GM10266 (cell line): ENCODE data around the gene GNL1.

Source experiments
- DNase-seq: peaks from one replicate; pipeline ENCODE4 v3.0.0; 2012; ENCODE audit errors: extremely low spot score
- TF ChIP-seq, protein P1 (sequence below): IDR thresholded peaks from 2 replicates; pipeline ENCODE4 v1.5.1; 2012; ENCODE audit warnings: mild to moderate bottlenecking, low read depth; ENCODE audit not compliant: control insufficient read depth, insufficient read depth; ENCODE audit errors: missing control alignments

GNL1 gene

DNA sequence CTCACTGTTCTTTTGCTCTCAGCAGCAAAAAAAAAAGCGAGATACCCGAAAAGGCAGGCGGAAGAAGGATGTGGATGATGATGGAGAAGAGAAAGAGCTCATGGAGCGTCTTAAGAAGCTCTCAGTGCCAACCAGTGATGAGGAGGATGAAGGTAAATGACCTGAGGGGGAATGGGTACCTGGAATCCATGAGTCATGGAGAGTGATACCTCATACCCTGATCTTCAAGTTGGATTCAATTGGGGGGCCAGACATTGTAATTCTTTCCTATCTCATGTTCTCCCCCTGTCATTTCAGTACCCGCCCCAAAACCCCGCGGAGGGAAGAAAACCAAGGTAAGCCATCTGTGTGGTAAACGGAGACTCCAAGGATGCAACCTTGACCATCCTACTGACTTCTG lies 21.8 kb upstream of the GNL1 start:
- DNase-seq: no peak
- TF ChIP-seq, protein P1, sequence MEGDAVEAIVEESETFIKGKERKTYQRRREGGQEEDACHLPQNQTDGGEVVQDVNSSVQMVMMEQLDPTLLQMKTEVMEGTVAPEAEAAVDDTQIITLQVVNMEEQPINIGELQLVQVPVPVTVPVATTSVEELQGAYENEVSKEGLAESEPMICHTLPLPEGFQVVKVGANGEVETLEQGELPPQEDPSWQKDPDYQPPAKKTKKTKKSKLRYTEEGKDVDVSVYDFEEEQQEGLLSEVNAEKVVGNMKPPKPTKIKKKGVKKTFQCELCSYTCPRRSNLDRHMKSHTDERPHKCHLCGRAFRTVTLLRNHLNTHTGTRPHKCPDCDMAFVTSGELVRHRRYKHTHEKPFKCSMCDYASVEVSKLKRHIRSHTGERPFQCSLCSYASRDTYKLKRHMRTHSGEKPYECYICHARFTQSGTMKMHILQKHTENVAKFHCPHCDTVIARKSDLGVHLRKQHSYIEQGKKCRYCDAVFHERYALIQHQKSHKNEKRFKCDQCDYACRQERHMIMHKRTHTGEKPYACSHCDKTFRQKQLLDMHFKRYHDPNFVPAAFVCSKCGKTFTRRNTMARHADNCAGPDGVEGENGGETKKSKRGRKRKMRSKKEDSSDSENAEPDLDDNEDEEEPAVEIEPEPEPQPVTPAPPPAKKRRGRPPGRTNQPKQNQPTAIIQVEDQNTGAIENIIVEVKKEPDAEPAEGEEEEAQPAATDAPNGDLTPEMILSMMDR: no peak

DNA sequence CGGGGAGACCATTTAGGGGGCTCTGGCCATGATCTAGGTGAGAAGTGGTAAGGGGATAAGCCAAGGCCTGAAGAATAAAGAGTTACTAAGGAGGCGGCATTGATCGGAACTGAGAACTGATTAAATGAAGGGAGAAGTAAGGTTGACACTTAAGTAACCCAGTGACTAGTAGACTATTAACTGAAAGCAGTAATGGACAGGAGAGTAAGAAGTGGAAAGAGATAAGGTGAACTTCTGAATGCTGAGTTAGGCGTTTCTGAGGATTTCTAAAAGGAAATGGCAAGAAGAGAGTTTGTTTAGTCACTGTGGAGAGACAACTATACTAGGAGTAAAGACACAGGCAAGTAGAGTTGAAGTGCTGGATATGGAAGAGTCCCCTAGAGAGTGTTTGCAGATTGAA lies 16.8 kb upstream of the GNL1 start:
- TF ChIP-seq, protein P1: no peak
- no peak for DNase-seq

DNA sequence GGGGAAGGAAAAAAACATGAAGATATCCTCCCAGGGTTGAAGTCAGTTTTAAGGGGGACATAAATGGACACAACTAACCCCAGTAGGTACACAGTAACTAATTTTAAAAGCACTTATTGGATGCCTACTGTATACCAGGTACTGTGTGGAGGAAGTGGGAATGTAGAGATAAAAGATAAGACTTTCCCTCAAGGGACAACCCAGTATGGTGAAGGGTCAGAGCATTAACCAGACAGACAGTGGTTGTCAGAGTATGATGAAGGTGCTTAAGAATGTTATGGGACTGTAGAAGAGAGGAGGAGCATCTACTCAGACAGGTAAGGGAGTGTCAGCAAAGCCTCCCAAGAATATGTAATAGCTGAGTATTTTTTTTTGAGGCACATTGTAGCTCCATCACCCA lies 15.9 kb upstream of the GNL1 start:
- DNase-seq: no peak

DNA sequence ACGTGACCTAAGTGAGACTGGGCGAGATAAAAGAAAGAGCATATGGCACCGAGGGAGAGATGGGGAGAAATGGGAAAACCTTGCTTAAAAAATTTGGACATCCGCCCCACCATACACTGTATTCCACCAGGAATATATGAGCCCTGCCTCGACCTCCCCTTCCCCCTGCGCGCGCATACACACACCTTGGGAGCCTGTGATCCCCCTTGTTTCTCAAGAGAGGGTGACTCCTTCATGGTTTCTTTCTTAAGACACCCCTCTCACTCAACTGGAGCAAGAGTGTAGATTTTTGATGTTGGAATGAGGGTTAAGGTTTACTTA lies 15.4 kb upstream of the GNL1 start:
- DNase-seq: no peak
- TF ChIP-seq, protein P1: no peak

More for the DNA sequence above, 15.9 kb upstream of the GNL1 start:
- TF ChIP-seq, protein P1: no peak

DNA sequence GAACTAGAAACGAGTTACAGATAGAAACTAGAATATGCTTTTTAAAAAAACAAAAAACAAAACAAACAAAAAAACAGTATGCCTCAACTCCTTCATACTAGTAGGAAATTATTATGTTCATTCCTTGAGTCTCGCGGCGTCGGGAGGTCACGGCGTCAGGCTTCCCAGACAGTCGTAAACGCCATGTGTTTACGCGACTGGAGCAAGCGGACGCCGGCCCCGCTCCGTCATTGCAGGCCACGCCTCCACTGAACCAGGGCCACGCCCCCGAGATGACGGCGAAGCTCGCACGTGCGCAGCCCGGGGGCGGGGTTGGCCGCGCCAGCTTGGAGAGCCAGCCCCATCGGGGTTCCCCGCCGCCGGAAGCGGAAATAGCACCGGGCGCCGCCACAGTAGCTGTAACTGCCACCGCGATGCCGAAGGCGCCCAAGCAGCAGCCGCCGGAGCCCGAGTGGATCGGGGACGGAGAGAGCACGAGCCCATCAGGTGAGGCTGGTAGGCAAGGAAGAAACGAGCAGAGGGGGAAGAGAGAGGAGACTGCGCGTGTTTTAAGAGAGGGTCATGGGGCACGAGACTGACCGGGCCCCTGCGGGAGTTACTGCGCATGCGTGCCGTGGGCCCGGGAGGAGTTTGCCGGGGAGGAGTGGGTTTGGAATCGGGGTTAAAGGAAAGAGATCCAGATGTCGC lies 14.9 kb upstream of the GNL1 start, which contains the start of gene ABCF1:
Gene ABCF1 (plus strand): TSS at position 368 of the 687 bp plus-strand sequence. CDS start 46 bp downstream, at position 414.
- TF ChIP-seq, protein P1: no peak
- DNase-seq: peak; percentile 96

DNA sequence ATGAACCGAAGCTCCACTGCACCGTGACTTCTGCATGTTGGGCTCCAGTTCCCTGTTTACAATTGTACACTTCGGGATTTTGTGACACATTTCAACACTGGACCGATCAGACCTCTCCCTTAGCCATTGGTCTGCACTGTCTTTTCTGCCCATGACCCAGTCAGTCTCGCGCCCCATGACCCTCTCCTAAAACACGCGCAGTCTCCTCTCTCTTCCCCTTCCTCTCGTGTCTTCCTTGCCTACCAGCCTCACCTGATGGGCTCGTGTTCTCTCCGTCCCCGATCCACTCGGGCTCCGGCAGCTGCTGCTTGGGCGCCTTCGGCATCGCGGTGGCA lies 14.4 kb upstream of the GNL1 start:
- TF ChIP-seq, protein P1: no peak
- DNase-seq: no peak

DNA sequence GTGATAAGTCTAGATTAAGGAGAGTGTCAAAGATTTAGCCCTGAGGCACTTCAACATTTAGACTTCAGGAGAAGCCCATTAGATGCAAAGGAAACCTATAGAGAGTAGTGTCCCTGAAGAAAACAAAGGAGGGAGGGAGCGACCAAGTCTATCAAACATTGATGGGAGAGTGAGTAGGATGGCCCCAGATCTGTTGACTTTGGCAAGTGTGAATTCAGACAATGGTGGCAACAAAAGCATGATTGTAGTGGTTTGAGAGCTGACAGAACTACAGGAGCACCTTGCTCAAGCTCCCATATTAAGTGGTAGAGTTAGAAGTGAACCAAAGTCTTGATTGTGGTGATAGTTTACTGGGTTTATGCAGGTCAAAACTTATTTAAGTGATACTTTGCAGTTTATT lies 14.0 kb upstream of the GNL1 start:
- DNase-seq: no peak
- TF ChIP-seq, protein P1: no peak
